HG02798 (cell line): ENCODE measurements around the gene MID2.
"Not testable (repeated sequence)": the region's sequence is repeated elsewhere in the genome, so short reads cannot be mapped to it uniquely, and the experiment has no call there.

Source experiments
- ATAC-seq: cut with Tn5 transposase; IDR thresholded peaks from one replicate; pipeline ENCODE4 v1.9.1; 2021; ENCODE audit warnings: mild to moderate bottlenecking; ENCODE audit not compliant: unreplicated experiment, poor library complexity

MID2 gene

DNA sequence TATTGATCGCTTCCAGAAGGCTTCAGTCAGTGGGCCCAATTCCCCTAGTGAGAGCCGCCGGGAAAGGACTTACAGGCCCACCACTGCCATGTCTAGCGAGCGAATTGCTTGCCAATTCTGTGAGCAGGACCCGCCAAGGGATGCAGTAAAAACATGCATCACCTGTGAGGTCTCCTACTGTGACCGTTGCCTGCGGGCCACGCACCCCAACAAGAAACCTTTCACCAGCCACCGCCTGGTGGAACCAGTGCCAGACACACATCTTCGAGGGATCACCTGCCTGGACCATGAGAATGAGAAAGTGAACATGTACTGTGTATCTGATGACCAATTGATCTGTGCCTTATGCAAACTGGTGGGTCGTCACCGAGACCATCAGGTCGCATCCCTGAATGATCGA is 15.3 kb downstream of the MID2 start:
- no peak for ATAC-seq

DNA sequence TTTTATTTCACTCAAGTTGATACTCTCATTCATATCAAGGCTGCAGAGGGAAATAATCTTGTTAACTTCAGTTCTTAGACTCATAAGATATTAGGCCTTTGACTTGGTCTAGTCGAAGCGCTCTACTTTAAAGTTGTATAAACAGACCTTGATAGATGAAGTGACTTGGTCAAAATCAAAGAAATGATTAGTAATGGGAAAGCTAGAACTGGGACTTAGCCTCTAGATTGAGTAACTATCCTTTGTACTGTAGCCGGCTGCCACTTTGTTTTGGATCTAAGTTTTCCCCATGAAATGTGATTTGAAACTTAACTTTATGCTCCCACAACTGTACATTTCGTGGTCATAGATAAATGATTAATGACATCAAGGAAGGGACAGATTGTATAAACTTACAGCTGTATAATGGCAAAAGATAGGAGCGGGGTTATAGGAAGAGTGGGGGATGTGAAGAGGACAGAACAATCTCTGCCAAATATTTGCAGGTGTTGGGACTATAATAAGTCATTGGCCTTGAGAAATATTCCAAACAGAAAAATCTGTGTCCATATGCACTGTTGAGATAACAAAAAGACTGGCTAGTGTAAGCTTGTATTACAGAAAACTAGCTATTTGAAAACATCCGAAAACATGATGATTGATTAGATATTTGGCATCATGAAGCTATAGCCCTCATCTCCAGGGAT is 17.2 kb downstream of the MID2 start:
- ATAC-seq, result no peak

DNA sequence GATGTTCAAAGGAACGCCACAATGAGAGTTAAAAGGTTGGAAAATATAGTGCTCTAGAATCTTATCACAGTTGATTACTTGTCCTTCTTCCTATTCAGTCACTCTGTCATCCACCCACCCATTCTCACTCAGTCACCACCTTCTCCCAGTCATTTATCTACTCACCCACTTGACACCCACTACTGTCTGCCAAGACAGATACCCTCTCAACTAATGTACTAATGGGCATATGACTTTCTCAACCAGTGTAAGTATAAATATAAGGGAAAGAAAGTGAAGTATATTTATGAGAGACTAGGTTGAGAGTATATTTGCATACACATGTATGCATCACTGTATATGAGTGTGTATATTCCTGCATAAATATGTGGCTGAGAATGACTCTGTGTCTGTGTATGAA is 20.0 kb downstream of the MID2 start:
- ATAC-seq, result no peak

DNA sequence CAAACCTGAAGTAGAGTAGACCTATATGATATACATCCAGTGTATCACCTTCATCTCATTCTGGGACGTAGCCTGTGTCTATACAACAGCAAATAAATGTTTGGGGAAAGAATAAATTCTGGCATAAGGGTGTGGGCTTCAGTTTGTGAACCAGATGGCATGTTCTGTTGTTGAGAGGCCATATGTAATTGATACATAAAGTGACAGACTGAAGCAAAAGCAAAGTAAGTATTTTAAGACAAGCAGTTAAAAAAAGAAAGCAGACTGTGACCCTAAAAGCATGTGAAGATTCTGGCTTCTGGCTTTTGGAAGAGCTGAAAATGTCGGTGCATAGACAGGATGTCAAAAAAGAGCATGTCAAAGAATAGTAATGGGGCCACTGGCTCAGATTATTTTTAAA is 22.9 kb downstream of the MID2 start:
- no peak for ATAC-seq

DNA sequence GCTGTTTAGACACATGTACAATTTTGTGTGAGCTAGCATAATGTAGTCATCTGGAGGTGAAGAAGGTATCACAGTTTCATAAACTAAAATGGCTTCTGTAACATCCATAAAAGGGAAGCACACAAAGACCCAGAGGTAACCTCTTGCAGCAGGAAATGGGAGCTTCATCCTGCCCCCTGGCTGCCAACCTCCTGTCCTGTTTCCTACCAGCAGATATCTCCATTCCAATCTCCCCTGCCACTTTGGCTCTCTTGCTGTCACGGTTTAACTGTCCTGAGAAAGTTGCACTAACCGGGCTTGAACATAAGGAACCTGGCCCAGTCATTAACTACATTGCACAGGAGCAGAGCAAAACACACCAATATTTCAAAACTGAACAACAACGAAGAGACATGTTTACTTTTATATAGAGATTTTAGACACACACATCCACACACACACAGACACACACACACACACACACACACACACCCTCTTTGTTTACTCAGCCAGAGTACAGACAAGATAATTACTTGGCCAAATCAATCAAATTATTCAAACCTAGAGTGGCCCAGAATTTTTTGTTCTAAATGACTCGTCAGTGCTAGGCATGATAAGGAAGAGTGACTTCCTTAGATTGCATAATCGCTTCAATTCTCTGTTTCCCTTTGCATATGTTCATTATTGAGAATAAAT is 24.2 kb downstream of the MID2 start:
- no peak for ATAC-seq

DNA sequence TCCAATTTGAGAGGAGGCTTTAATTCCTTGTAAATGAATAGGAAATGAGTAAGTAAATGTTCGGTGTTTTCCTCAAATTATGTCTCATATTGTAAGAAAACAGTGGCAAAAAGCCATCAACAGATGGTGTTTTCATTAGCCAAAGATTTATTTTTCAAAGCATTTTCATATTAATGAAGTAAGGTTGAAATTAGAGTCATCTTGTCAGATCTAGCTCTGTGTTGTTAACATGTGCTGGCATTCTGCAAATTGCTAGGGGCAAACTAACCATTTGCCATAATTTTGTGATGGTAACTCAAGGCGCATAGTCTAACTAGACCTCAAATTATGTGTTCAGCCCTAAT is 24.7 kb downstream of the MID2 start:
- no peak for ATAC-seq

DNA sequence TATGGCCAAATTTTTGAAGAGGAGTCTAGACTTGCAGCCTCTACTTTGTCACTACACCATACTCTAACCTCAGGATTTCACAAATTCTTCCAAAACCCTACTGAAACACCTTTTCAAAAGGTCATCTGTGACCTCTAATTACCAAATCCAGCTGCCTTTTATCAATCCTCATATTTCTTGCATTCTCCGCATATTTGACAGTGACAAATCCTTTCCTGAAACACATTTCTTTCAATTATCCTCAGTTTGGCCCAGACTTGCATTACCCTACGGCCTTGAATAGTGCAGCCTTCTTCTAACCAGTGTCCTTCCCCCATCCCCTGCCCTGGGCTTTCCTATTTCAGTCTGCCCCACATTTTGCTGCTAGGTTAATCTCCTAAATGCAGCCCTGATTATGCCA is 25.5 kb downstream of the MID2 start:
- no peak for ATAC-seq

DNA sequence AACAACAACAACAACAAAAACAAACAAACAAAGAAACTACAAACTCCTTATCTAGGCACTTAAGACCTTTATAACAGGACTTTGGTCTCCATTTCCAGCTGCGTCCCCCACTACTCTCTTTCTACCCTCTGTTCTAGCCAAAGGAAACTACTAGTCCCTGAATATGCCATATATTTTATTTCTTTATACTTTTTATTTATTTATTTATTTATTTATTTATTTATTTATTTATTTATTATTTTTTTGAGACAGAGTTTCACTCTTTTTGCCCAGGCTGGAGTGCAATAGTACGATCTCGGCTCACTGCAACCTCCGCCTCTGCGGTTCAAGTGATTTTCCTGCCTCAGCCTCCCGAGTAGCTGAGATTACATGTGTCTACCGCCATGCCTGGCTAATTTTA is 26.0 kb downstream of the MID2 start:
- not testable (repeated sequence) for ATAC-seq

DNA sequence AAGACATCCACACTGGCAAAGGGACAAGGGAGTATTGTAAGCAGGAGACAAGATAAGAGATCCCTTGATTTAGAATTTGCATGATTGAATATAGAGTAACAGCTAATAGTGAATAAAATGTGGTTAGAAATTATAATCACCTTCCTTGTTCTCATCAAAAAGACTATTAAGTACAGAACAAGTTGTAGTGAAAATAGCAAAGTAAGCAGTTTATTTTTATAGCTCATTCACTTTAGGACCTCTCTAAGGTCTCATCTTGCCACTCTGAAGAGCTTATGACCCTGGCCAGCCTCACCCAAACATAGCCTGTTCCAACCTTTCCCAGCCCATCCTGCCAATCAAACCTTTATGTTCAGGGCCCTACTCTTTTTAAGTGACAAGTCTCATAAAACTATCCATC is 30.6 kb downstream of the MID2 start:
- ATAC-seq, result no peak

DNA sequence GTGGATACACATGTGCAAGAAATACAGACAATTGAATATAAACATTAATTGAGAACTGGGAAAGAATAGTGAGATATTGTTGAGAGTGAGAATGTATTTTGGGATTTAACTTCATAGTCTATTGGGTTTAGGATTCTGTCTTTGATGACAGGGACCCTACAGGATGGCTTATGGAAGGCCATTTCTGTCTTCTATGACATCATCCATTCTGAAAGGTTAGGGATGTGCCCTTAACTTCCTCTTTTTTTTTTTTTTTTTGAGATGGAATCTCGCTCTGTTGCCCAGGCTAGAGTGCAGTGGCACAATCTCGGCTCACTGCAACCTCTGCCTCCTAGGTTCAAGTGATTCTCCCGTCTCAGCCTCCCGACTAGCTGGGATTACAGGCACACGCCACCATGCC is 31.4 kb downstream of the MID2 start:
- not testable (repeated sequence) for ATAC-seq

DNA sequence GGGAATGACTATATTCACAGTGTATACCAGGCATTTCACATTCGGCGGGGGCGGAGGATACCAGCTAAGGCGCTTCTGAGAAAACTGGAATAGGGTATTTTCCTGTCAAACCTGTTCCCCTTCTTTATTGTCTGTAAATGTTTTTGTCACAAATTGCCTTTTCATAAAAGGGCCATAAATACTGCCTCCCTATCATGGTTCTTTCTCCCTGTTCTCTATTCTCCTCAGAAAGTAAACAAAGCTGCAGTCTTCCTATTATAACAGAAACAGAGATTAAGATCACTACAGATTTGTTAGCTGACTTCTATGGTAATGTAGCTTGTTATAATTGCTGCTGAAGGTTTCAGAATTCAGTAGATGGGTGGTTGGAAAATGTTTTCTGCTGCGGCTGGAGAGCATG is 32.2 kb downstream of the MID2 start:
- no peak for ATAC-seq

DNA sequence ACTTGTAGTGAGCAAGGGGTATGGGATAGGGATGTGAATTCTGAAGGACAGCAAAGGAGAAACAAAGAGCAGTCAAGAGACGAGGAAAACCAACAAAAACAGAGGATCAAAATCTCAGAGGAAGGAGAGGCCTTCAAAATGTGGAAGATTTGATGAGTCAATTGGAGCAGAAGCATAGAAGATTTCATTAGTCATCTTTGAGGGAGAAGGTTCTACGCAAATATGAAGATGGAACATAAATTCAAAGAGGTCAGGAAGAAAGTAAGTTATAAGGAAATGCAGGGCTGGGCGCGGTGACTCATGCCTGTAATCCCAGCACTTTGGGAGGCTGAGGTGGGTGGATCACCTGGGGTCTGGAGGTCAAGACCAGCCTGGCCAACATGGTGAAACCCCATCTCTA is 35.4 kb downstream of the MID2 start:
- no peak for ATAC-seq

DNA sequence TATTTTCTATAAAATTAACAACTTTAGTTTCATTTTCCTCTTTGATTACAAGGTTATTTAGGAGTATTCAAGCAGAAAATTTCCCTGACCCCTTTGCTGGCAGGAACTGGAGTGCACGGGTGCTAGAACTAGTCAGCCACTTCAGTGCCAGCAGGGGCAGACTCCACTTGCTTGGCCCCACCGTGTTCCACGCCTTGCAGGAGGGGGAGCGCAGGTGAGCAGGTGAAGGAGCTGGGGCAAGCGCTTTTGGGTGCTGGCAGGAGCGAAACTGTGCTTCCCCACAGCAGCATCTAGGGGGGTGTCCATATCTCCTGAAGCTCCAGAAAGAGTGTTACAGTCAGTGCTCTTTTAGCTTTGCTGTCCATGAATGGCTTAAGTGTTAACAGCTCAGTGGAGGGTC is 45.5 kb downstream of the MID2 start:
- no peak for ATAC-seq

DNA sequence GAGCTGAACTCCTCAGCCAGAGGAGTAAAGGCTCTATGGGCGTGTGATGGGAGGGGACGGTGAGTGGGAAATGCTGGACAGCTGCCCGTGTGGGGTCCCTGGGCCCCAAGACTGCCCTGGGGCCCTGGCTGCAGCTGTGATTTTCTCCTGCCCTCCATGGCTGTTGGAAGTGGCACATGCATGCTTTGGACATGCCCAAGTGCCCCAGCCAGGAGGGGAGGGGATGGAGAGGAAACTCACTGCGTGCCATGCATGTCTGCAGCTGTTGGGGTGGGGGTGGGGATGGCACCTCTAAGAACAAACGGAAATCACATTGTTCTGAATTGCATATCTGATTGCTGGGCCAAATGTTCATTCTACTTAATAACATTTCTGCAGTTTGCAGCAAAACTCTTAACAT is 52.4 kb downstream of the MID2 start:
- ATAC-seq, result no peak

DNA sequence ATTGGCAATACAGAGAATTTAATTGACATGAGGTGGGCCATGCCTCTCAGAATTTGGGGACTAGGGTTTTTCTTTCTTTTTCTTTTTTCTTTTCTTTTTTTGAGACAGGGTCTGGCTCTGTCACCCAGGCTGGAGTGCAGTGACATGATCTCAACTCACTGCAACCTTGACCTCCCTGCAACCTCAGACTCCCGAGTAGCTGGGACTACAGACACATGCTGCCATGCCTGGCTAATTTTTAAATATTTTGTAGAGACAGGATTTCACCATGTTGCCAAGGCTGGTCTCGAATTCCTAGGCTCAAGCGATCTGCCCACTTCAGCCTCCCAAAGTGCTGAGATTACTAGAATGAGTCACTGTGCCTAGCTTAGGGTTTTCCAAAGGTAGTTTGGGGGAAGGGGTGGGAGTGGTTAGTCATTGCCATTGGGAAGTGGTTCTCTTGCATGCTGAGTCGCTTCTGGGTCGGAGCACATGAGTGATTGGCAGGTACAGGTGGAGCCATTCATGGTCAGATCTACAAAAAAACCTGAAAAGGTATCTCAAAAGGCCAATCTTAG is 54.5 kb downstream of the MID2 start:
- no peak for ATAC-seq

DNA sequence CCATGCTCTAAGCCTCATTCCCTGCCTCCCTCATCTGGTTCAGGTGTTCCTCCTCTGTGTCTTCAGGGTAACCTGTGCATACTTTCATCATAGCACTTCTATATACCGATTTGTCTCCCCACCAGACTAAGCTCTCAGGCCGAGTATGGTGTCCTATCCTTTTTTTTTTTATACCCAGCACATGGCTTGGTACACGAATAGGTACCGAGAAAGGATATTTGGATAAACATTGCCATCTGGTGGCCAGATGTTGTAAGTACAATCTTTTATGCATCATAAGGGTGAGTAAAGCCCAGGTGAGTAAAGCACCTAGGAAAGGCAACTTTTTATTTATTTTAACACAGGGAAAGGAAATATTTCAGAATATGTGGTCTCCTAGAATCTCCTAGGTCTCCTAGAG is 68.4 kb downstream of the MID2 start:
- ATAC-seq, result peak; percentile 41

DNA sequence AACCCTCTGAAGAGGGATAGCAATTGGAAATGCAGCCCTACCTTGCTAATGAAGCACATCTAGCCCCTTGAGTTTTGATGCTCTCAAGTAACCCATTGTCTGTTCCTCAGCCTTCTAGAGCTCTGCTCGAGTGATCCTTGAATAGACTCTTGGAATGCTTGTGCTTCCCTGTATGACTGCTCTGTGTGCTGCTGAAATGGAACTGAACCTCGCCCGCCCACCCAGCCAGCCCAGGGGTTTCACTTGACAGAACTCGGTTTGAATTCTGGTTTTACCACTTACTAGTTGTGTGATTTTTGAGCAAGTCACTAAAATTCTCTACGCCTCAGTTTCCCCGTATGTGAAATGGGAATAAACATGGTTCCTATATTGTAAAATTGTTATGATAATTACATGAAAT is 77.1 kb downstream of the MID2 start:
- ATAC-seq, result no peak

DNA sequence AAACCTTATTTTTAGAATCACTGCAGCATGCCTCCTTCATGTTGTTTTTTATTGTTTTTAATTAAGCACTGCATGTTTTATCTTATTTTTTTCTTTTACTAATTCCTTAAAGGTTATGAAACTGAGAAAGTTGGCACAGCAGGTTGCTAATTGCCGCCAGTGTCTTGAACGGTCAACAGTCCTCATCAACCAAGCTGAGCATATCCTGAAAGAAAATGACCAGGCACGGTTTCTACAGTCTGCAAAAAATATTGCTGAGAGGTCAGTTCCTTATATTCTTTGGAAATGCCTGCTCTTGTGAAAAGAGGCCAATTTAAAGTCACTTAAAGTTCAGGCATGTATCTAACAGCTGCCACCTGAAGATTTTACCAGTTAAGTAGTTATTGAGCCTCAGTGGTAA is 79.7 kb downstream of the MID2 start:
- ATAC-seq, result no peak

DNA sequence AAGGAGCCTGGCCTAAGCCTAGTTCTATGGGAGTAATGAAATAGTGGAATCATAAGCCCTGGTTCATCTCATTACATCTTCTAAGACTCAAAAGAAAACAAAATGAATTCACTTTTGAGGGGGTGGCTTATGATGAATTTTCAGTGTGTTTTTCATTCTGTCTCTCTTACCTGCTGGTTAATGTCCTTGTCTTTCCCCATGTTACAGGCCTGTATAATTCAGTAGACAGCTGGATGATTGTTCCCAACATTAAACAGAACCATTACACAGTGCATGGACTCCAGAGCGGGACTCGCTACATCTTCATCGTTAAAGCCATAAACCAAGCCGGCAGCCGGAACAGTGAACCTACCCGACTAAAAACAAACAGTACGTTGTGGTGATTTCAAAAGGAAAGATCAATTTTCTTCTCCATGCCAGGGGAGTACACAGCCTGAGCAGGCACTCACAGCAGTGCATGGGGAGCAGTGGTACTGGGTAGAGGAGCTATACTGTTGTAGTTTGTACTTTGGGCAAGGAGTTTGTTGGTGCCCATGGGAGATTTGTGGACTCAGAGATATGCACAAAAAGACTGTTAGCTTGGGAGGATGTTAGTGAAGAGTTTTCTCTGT is 98.6 kb downstream of the MID2 start:
- no peak for ATAC-seq

DNA sequence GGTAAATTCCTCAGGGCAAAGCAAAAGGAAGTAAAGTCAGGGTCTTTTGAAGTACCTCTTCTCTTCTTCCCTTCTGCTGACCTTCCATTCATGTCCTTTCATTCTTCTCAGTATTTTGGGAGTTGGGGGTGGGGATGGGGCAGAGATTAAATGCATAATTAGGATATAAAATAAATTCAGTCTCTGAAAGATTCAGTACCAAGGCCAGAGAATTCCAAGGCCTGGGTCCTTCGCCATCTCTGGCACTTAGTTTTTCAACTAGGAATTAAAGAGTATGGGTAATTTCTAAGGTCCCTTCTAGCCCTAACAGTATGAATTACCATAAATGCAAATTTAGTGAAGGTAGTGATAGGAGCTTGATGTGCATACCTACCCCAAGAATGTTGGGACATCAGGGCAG is 108.6 kb downstream of the MID2 start:
- ATAC-seq, result no peak

DNA sequence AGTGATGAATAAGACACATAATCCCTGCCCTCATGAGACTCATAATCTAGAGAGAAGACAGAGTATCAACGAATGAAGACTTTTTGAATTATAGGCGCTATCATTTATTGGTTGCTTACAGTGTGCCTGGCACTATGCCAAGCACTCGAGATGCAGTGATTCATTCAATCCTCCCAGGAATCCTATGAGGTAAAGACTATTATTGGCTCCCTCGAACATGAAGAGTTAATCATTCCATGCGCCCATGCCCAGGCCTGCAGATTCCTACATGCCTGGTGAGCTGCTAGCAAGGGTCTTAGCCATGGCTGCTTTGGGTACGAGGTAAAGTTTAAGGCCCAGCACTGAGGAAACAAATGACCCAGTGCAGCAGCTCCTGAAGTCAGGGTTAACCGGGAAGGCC is 109.5 kb downstream of the MID2 start:
- ATAC-seq, result no peak
